Lower leg skin (tissue), 3 donors: Measurements from ENCODE around the gene KREMEN1.

Experiments used
- CTCF ChIP-seq, 3 donors: fragments of 450-650 bp; IDR thresholded peaks; one replicate each; pipeline ENCODE4 v1.5.1; 2016; ENCODE audit warnings: antibody characterized with exemption in 3 of 3, mild to moderate bottlenecking in 3 of 3, moderate library complexity in 2 of 3
- POLR2A ChIP-seq, 2 donors: fragments of 450-650 bp; IDR thresholded peaks; one replicate each; pipeline ENCODE4 v1.6.1; 2016 to 2017; ENCODE audit warnings: antibody characterized with exemption in 2 of 2, mild to moderate bottlenecking in 1 of 2, moderate library complexity in 1 of 2

GRCh38 chr22:29078869-29079207 is 6.0 kb downstream of the KREMEN1 start:
- TF ChIP-seq CTCF (IDR thresholded peaks at IDR 0.05) (no peak), POLR2A (IDR thresholded peaks at IDR 0.05) (no peak)
